Activated naive CD4-positive, alpha-beta T cell treated with anti-CD3 and anti-CD28 coated beads for 36 hours (primary cell): ENCODE measurements around the gene CELF4. TPM values are rescaled to one million over a fixed set of nuclear protein-coding genes. Genes with fewer than 3 reads are reported as not detected.
"Not testable (repeated sequence)": the region's sequence is repeated elsewhere in the genome, so short reads cannot be mapped to it uniquely, and the experiment has no call there.

ENCODE experiments used
- CTCF ChIA-PET: fragments of 350-600 bp; sonication (Branson Sonifier 250); formaldehyde crosslinking; loops from one replicate; lab custom pipeline; 2021; ENCODE audit warnings: antibody characterized with exemption; lab: Charles Lee
- DNase-seq: peaks from one replicate; pipeline ENCODE4 v3.0.0-alpha.2; 2020
- H3K27ac Mint-ChIP-seq: one replicate; pipeline ENCODE4 v1.8.0; 2021; ENCODE audit warnings: mild to moderate bottlenecking, mixed read lengths
- H3K27me3 Mint-ChIP-seq: one replicate; pipeline ENCODE4 v1.8.0; 2021; ENCODE audit warnings: low read depth, mixed read lengths
- H3K36me3 Mint-ChIP-seq: one replicate; pipeline ENCODE4 v1.8.0; 2021; ENCODE audit warnings: low read depth, mixed read lengths
- H3K4me1 Mint-ChIP-seq: one replicate; pipeline ENCODE4 v1.8.0; 2021; ENCODE audit warnings: low read depth, mixed read lengths
- H3K4me3 Mint-ChIP-seq: one replicate; pipeline ENCODE4 v1.8.0; 2021; ENCODE audit warnings: mild to moderate bottlenecking, moderate library complexity, mixed read lengths
- H3K9me3 Mint-ChIP-seq: one replicate; pipeline ENCODE4 v1.8.0; 2021; ENCODE audit warnings: mixed read lengths
- intact Hi-C: fragments of 100-400 bp; cut with micrococcal nuclease; formaldehyde crosslinking; loops from one replicate; pipeline ENCODE4 v1.15.1; 2023
- total RNA-seq, 2 experiments: library from RNA; stranded (reverse); gene quantifications; one replicate each; pipeline ENCODE4 v1.2.3, GENCODE V29; 2021

The CELF4 gene
- total RNA-seq, 2 experiments from 2014 or later, result not detected

DNA sequence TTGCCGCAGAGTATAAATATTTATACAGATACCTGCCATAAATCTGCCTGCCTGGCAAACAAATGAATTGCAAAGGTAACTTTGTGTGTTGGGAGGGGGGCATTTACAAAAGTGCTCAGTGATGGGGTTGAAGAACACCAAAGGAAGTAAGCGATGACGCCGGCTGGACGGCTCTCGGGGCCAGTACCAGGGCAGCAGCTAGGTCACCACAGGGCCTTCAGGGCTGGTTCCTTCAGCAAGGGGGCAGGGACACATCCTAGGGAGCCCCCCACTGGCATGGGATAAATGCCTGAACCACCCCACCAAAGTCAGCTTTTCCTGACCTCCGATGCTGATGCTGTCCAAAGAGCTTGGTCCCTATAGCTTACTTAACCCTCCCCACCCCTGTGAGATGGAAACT lies 190.4 kb downstream of the CELF4 start:
- intact Hi-C loops, result no loop called here
- CTCF ChIA-PET, result no interaction called here
- no peak overlapping the region for H3K4me3 Mint-ChIP-seq
- no peaks in the 10 kb centered on the region for H3K9me3 Mint-ChIP-seq
- peaks cover 5% of the 10 kb centered on the region for H3K27me3 Mint-ChIP-seq
- no peaks in the 10 kb centered on the region for H3K4me1 Mint-ChIP-seq
- no peak overlapping the region for H3K27ac Mint-ChIP-seq
- H3K36me3 Mint-ChIP-seq, result no peaks in the 10 kb centered on the region
- DNase-seq, result no peak

DNA sequence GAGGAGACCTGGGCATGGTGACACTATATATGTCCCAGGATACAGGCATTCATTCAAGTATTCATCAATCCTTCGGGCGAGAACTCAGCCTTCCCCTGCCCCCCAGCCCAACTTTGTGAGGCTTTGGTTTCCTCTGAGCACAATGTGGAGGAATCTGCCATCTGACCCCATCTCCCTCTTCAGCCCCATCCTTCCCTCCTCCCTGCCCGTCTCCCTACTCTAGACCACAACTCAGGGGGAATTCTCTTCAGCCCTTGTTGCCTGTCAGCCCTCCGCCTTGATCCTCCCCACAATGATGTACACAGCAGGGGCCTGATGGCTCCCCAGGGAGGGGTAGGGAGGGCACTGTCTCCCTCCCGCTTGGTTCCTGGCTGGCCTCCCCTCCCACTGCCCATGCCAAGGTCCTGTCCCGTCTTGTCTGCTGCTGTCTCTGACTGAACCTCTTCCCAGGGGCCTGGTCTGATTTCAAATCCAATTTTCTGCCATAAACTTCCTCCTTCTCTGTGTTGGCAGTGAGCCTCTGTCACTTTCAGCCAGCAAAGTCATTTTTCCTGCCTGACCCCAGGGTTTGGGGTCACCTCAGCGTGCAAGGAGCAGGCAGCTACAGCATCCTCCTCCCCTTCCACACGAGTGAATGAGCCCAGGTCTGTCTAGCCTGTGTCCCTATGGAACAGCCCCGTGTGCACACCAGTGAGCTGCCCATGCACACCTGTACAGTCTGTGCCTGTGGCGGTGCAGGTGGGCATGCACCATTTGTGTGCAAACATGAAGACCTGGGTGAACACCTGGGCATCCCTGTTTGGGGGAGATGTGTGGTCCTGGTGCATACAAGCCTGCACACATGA lies 197.3 kb downstream of the CELF4 start:
- H3K4me1 Mint-ChIP-seq, result no peaks in the 10 kb centered on the region
- DNase-seq, result no peak
- no peak overlapping the region for H3K4me3 Mint-ChIP-seq
- CTCF ChIA-PET, result interaction anchor here (0.6 kb wide), 1 partner anchor 50 kb away, joined by 3 read pairs; no protein-coding TSS in a partner anchor
- intact Hi-C loops, result no loop called here
- H3K9me3 Mint-ChIP-seq, result no peaks in the 10 kb centered on the region
- no peaks in the 10 kb centered on the region for H3K36me3 Mint-ChIP-seq
- H3K27ac Mint-ChIP-seq, result no peak overlapping the region
- peaks cover 5% of the 10 kb centered on the region for H3K27me3 Mint-ChIP-seq

DNA sequence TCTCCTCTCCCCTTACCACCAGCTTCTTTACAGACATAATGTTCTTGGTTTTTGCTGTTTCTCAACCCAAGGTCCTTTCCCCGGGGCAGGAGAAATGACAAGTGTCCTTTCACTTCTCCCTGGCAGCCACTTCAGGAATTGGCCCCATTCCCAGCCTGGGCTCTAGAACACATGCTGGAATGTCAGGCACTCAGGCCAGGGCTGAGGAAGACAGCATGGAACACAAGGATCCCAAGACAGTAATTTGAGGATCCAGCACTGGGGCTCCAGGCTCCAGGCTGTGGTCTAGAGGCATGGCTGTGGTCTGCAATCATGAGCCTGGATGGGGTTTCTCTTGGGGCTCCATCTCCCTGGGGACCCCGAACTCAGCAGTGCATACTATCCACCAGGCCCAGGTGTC lies 201.4 kb downstream of the CELF4 start:
- CTCF ChIA-PET, result no interaction called here
- no peaks in the 10 kb centered on the region for H3K36me3 Mint-ChIP-seq
- no peak for DNase-seq
- intact Hi-C loops, result no loop called here
- H3K4me1 Mint-ChIP-seq, result no peaks in the 10 kb centered on the region
- H3K9me3 Mint-ChIP-seq, result no peaks in the 10 kb centered on the region
- H3K27ac Mint-ChIP-seq, result no peak overlapping the region
- peaks cover 15% of the 10 kb centered on the region for H3K27me3 Mint-ChIP-seq
- no peak overlapping the region for H3K4me3 Mint-ChIP-seq

DNA sequence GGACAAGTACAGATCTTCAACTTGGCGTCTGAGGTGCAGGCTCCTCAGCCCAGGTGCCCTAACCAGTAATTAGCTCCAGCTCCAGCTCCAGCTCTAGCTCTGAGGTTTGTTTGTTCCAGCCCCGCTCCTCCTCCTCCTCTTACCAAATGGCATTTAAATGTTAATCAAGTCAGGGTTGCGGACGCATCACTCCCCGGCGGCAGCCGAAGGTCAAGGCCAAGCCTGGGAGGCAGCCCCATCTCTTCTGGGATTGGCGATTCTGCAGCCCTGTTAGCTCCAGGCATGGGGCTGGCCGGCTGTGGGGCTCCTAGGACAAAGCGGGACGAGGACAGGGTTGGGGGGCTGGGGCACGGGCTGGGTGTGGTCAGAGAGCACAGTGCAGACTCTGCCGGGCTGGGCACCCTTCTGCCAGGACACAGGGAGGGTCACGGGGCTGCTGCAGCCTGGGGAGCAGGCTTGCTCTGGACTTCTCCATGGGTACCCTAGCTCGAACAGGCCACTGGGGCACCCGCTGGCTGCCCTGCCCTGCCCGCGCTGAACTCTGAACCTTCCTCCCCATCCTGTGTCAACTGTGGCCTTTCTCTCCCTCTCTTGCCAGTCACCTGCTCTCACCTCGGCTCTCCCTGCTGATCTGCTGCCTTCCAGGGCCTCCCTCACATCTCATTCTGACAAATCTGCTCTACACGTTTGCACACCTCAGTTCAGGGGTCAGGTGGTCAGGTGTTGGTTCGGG lies 203.3 kb downstream of the CELF4 start:
- Mint-ChIP-seq H3K9me3 (no peaks in the 10 kb centered on the region), H3K4me3 (no peak overlapping the region), H3K27me3 (peaks cover 15% of the 10 kb centered on the region), H3K4me1 (no peaks in the 10 kb centered on the region), H3K27ac (no peak overlapping the region), H3K36me3 (no peaks in the 10 kb centered on the region)
- intact Hi-C loops, result no loop called here
- DNase-seq, result no peak
- CTCF ChIA-PET, result no interaction called here

DNA sequence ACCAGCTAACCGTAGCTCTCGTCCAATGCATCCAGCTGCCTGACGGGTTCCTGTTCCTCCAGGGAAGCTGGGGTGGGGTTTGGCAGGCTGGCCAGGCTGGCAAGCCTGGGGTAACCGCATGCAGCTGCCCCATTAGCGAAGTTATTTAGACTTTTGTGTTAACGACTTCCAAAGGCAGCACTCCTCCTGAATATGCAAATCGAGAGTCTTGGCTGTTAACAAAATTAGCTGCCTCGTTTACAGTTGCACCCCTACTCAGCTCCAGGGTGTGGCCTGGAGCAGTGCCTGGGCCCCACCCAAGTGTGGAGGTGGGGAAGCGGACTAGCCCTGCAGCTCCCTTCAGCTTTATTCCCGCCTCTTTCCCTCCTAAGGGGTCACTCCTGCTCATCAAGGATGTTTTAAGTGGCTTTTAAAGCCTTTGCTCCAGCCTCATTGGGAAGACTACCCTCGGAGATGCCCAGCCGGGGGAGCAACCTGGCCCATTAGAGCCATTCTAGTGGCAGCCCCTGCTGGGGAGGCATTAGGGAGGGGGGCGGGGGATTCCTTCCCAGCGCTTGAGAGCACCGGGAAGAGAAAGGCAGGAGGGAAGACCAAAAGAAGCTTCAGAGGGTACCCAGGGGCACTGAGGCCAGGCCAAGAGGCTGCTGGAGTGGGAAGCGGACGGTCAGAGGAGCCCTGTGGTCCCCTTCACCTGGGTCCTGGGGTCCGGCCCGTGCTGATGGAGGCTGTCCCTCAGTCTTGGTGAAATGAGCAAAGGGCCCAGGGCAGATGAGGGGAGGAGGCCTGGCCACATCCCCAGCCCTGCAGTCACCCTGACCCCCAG lies 204.1 kb downstream of the CELF4 start:
- intact Hi-C loops, result no loop called here
- Mint-ChIP-seq H3K4me3 (no peak overlapping the region), H3K27ac (no peak overlapping the region), H3K9me3 (no peaks in the 10 kb centered on the region), H3K4me1 (no peaks in the 10 kb centered on the region), H3K27me3 (peaks cover 15% of the 10 kb centered on the region), H3K36me3 (no peaks in the 10 kb centered on the region)
- CTCF ChIA-PET, result no interaction called here
- DNase-seq, result no peak

DNA sequence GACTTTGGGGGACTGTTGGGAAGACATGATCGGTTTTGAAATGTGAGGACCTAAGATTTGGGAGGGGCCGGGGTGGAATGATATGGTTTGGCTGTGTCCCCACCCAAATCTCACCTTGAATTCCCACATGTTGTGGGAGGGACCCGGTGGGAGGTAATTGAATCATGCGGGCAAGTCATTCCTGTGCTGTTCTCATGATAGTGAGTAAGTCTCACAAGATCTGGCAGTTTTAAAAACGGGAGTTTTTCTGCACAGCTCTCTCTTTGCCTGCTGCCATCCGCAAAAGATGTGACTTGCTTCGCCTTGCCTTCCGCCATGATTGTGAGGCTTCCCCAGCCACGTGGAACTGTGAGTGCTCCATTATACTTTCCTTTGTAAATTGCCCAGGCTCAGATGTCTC lies 207.5 kb downstream of the CELF4 start:
- DNase-seq, intact Hi-C loops, H3K27ac Mint-ChIP-seq, H3K27me3 Mint-ChIP-seq, H3K36me3 Mint-ChIP-seq, H3K9me3 Mint-ChIP-seq, H3K4me3 Mint-ChIP-seq, H3K4me1 Mint-ChIP-seq: not testable (repeated sequence)
- CTCF ChIA-PET, result interaction anchor here (0.6 kb wide), 1 partner anchor 28 kb away, joined by 4 read pairs; no protein-coding TSS in a partner anchor

DNA sequence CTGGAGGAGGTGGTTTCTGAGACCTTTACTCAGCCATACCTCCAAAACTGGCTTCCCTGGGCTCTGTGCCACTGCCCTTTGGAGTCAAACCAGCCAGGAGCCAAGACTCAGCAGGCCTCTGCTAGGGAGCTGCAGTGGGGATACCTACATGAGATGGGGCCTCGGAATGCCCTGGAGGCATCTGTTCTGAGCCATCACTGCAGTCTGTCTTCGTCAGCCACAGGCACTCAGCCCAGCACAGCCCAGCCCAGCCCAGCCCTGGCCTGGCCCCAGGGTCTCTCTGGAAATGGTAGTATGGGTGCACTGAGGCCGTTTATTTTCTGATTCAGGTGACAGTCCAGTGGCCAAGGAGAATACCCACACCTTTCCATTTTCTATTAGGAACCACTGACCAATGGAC lies 209.8 kb downstream of the CELF4 start:
- H3K27me3 Mint-ChIP-seq, result no peaks in the 10 kb centered on the region
- DNase-seq, result no peak

DNA sequence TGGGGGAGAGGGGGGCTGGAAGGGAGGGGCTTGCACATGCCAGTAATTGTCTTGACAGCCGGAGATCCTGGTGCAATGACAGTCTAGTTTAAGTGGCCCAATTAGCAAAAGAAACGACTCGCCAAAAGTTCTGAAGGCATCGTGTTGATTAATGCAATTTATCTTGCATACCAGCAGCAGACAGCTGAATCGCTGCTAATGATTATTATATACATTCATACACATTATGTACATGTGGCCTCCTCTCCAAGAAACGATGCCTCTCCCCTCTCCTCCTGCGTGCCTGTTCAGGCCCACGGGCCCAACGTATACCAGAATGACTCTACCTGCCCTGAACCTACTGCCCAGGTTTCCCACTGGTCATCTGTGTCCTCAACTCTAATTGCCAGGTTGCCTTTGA lies 214.5 kb downstream of the CELF4 start:
- peaks cover 5% of the 10 kb centered on the region for H3K27me3 Mint-ChIP-seq
- no peaks in the 10 kb centered on the region for H3K36me3 Mint-ChIP-seq
- H3K27ac Mint-ChIP-seq, result no peak overlapping the region
- no peak overlapping the region for H3K4me3 Mint-ChIP-seq
- H3K9me3 Mint-ChIP-seq, result no peaks in the 10 kb centered on the region
- intact Hi-C loops, result no loop called here
- no peaks in the 10 kb centered on the region for H3K4me1 Mint-ChIP-seq
- DNase-seq, result no peak
- CTCF ChIA-PET, result no interaction called here

More for the DNA sequence above, 209.8 kb downstream of the CELF4 start:
- Mint-ChIP-seq H3K4me1 (no peaks in the 10 kb centered on the region), H3K4me3 (no peak overlapping the region), H3K27ac (no peak overlapping the region), H3K9me3 (no peaks in the 10 kb centered on the region), H3K36me3 (no peaks in the 10 kb centered on the region)
- CTCF ChIA-PET, result no interaction called here
- intact Hi-C loops, result no loop called here

DNA sequence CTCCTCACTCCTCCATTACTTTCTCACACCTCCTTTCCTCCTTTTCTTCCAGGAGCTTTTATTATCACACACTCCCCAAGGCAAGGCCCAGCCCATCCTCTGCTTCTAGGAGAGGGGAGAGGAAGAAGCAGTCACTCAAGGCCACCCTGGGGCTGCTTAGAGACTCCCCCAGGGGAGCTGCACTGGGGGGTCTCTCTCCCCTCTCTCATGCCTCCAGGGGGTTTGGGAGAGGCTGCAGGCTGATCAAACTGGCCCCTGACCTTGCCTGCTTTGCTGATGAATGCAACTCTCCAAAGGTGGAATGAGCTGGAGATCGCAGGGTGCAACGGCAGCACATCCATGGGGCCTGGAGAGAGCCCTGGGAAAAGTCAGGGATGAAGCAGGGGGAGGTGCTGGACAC lies 216.9 kb downstream of the CELF4 start:
- peaks cover 11% of the 10 kb centered on the region for H3K27me3 Mint-ChIP-seq
- no peaks in the 10 kb centered on the region for H3K9me3 Mint-ChIP-seq
- H3K27ac Mint-ChIP-seq, result no peak overlapping the region
- no peak for DNase-seq
- CTCF ChIA-PET, result no interaction called here
- intact Hi-C loops, result no loop called here
- H3K4me3 Mint-ChIP-seq, result no peak overlapping the region
- no peaks in the 10 kb centered on the region for H3K36me3 Mint-ChIP-seq
- no peaks in the 10 kb centered on the region for H3K4me1 Mint-ChIP-seq

DNA sequence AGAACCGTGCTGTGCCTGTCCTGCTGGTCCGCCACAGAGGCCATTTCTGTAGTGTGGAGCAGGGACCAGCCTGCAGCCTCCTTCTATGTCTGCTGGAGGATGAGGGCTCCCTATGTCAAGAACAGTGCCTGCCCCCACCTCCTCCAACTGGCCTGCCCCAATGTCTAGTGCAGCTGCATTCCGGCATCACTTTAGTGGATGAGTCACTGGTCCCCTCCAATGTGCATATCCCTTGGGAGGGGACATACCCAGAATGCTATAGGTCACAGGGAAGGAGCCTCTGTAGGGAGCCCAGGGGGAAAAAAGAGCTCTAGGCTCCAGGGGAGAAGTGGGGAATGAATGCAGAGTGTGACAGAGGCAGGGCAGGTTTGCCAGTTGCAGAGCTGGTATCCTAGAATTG lies 219.6 kb downstream of the CELF4 start:
- Mint-ChIP-seq H3K27ac (no peak overlapping the region), H3K9me3 (no peaks in the 10 kb centered on the region), H3K27me3 (peaks cover 14% of the 10 kb centered on the region), H3K36me3 (no peaks in the 10 kb centered on the region), H3K4me3 (no peak overlapping the region), H3K4me1 (no peaks in the 10 kb centered on the region)
- no peak for DNase-seq
- intact Hi-C loops, result no loop called here
- CTCF ChIA-PET, result no interaction called here

DNA sequence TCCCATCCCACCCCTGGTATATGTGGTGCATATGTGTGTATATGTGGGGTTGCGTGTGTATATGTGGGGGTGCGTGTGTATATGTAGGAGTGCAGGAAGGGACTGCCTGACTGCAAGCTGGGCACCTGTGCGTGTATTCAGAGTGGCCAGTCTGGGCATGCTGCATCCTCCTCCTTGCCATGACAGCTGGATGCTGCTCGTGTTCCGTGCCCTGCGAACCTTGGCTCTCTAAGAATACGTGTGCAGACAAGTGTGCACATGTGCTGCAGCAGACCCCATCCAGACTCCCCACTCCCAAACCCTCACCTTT lies 222.1 kb downstream of the CELF4 start:
- Mint-ChIP-seq H3K4me1 (no peaks in the 10 kb centered on the region), H3K9me3 (no peaks in the 10 kb centered on the region), H3K27me3 (peaks cover 12% of the 10 kb centered on the region), H3K27ac (no peak overlapping the region), H3K4me3 (no peak overlapping the region), H3K36me3 (no peaks in the 10 kb centered on the region)
- intact Hi-C loops, result no loop called here
- CTCF ChIA-PET, result interaction anchor here (0.8 to 2.3 kb wide), 6 partner anchors 10 to 130 kb away, joined by 3 to 10 read pairs (median 4); no protein-coding TSS in a partner anchor
- no peak for DNase-seq

DNA sequence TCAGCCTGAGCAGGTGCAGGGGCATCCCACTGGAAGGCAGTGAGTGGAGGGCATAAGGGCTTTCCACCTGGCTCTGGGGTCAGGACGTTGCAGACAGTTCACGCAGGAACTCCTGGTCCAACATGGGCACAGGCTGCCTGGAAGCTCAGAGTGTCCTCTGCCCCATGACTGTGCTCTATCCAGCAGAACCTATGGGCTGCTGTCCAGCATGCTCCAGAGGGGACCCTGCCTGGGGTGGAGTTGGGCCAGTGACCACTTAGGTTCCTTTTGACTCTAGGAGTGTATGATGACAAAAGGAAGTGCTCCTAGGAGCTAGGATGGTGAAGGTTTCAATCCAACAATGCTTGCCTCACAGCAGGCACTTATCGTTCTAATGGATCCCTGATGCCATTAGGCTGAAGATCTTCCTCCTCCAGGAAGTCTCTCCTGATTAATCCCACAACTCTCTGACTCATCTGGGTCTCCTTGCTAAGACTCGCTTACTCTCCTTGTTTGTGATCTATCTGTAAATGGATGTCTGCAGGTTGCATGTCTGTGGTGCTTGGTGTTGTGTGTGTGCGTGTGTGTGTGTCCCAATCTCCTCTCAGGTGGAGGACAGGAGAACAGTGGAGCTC lies 224.0 kb downstream of the CELF4 start:
- no peak overlapping the region for H3K4me3 Mint-ChIP-seq
- no peak for DNase-seq
- H3K4me1 Mint-ChIP-seq, result no peaks in the 10 kb centered on the region
- no peak overlapping the region for H3K27ac Mint-ChIP-seq
- no peaks in the 10 kb centered on the region for H3K9me3 Mint-ChIP-seq
- intact Hi-C loops, result loop anchor here (2.0 kb wide), 1 partner anchor 399 kb away; no protein-coding TSS in a partner anchor
- H3K36me3 Mint-ChIP-seq, result no peaks in the 10 kb centered on the region
- peaks cover 12% of the 10 kb centered on the region for H3K27me3 Mint-ChIP-seq
- CTCF ChIA-PET, result interaction anchor here (0.7 to 1.3 kb wide), 4 partner anchors 8 to 562 kb away, joined by 3 to 4 read pairs (median 3); no protein-coding TSS in a partner anchor
